Stromal cell of bone marrow (primary cell): ENCODE measurements around the gene SERHL2.
"Not testable (repeated sequence)": the region's sequence is repeated elsewhere in the genome, so short reads cannot be mapped to it uniquely, and the experiment has no call there.

Source experiments
- DNase-seq: peaks from one replicate; pipeline ENCODE4 v3.0.0-alpha.2; 2012; ENCODE audit warnings: low read depth

The SERHL2 gene

GRCh38 chr22:42608136-42608822 is 54.5 kb downstream of the SERHL2 start:
- no peak for DNase-seq

GRCh38 chr22:42608823-42609361 is 55.1 kb downstream of the SERHL2 start:
- peak; percentile 25 for DNase-seq

DNA sequence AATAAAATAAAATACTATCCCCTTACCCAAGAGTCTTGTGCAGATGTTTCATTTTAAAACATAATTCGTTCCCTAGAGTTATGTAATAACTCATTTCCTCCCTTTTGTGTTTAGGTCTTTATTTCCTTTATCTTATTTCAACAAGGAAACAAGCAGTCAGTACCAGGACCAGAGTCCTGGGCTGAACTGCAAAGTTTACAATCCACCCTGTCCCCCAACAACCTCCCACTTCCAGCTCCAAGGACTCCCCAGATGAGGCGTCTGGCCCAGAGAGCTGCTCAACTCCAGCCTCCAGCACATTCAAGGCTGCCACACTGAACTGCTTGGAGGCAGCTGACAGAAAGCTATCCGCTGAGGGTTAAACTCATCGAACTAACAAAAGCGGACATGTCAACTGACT is 56.4 kb downstream of the SERHL2 start:
- DNase-seq: no peak

GRCh38 chr22:42611051-42611450 is 57.3 kb downstream of the SERHL2 start:
- no peak for DNase-seq

- DNase-seq: no peak
These were observed 58.6 kb downstream of the SERHL2 start for GRCh38 chr22:42612336-42612735.

DNA sequence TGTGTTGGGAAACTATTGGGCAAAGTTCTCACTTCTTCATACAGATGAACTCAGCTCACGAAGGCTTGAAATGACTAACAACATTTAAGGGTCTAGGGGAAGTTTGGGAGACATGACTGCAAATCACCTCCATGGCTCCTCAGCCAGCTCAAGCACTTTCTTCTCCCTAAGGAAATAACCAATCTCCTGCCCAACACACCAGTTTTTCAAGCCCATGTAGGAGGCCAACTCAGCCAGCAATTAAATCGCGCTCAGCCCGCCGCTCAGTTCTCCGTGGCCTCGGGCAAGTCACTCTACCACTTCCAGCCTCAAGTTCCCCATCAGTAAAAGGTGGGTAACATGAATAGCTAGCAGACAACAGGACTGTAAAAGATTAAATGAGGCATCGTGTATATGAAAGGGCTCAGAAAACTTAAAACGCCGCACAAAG is 60.1 kb downstream of the SERHL2 start:
- no peak for DNase-seq

DNA sequence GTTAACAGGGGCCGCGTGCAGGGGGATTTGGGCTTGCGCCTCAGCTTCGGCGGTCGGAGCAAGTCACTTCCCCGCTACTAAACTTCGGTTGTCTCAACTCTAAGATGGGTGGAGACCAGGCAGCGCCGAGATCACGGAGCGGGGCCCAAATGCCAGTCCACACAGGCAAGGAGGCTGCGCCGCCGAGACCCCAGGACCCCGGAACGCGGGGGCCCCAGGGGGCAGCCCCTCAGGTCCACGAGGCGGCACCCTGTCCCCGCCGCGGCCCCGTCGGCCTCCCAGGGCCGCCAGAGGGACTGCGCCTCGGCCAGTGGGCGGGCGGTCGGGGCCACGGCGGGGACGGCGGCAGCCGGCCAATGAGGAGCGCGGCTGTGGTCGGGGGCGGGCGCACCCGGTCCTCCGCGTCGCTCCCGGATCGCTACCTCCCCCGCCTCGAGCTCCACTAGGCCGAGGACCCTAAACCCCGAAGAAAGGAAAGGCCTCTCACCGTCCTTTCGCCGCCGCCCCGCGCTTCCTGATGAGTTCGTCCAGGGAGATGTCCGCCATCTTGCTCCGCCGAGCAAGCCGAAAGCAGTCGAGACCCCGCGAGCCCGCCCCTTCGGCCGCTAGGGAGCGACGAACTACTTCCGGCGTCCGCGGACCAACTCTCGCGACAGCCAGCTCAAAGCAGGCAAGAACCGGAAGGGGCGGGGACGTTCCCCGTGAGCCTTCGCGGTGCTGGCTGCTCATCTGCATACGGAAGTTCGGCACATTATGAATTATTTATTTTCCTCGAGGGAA is 60.7 kb downstream of the SERHL2 start, which contains the start of gene POLDIP3:
Gene POLDIP3 (minus strand): TSS at position 572 of the 780 bp plus-strand sequence. CDS start 26 bp downstream, at position 546.
- DNase-seq: peak; percentile 95

DNA sequence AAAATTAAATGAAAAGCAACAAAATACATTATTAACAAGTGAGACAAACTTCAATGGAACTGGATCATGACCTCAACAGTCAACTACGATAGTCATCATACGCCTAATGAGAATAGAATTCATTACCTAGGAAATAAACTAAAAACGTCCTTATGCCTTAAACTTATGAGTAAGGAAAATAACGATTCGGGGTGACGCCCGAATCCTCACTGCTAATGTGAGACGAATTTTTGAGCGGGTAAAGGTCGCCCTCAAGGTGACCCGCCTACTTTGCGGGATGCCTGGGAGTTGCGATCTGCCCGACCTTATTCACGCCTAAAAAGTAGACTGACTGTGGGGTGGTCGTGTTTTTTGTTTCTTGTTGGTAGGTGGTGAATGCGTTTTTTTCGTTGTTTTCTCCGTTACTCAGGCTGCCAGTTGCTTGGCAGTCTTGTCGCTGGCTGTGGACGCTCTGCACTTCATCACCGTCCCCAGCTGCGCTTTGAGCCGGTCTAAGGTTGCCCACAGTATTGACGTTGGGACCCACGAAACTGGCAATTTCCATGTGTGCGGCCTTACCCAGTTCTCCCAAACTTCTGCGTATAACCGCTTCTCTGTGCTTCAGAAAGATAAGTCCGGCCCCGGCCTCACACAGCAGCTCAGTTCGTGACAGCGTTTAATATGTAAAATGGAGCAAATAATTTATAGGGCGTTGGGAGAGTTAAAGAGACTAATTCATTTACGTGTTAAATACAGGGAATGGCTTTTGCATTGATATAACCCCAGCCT is 61.5 kb downstream of the SERHL2 start:
- peak; percentile 93 for DNase-seq

- not testable (repeated sequence) for DNase-seq
These were observed 62.1 kb downstream of the SERHL2 start for GRCh38 chr22:42615860-42616175.

DNA sequence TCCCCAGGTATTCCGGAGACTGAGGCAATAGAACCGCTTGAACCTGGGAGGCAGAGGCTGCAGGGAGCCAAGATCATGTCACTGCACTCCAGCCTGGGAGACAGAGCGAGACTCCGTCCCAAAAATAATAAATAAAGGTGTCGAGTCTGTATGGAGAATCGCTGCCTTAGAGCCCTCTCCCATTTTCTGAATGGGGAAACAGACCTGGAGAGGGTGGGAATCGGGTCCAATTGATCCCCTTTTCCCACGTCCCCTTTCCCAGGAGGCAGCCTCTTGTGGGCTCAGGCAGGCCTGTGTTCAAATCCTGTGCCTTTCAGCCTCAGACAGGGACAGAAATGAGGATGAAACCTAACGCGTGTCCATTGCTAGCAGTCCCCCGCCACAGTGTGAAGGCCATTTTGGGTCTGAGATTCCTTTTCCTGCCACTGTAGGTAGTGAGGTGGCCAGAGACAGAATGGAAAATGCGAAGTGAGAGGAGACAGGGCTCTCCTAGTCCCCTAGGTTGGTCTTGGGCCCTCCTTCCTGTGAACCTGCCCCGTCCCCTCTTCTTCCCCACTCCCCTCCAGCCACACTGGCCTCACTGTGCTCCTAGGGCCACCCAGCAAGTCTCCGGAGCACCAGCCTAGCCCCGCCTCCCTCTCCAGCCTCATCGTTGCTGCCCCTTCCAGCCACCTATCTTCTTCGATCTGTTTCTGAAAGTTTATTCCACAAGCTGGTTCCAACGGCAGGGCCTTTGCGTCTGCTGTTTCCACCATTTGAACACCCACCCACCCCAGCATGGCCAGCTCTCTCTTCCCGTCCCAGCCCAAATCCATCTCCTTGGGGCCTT is 63.6 kb downstream of the SERHL2 start:
- no peak for DNase-seq

- DNase-seq: no peak
These were observed 65.7 kb downstream of the SERHL2 start for GRCh38 chr22:42619261-42620063.

GRCh38 chr22:42620084-42620483 is 66.3 kb downstream of the SERHL2 start:
- DNase-seq: no peak

- peak; percentile 72 for DNase-seq
These were observed 67.8 kb downstream of the SERHL2 start for GRCh38 chr22:42621505-42622002.

- no peak for DNase-seq
These were observed 68.4 kb downstream of the SERHL2 start for GRCh38 chr22:42622061-42622710.

GRCh38 chr22:42623301-42623751 is 69.6 kb downstream of the SERHL2 start:
- DNase-seq: no peak
